Aorta (tissue), 5 donors: ENCODE data around the gene B3GNT5. TPM values are rescaled to one million over a fixed set of nuclear protein-coding genes. Genes with fewer than 3 reads are reported as not detected.

Experiments
- ATAC-seq: fragments of 200-7000 bp; cut with Tn5 transposase; one replicate; pipeline ENCODE4 v1.9.1; 2022; ENCODE audit warnings: moderate library complexity; ENCODE audit not compliant: low FRiP score
- DNase-seq, 2 donors: peaks; one replicate each; pipeline ENCODE4 v3.0.0-alpha.2; 2020
- H3K27ac ChIP-seq, 2 donors: one replicate each; pipeline ENCODE4 v1.5.1; 2013; ENCODE audit warnings: low read length in 2 of 2, mild to moderate bottlenecking in 2 of 2, moderate library complexity in 2 of 2, control low read depth in 1 of 2, inconsistent platforms in 1 of 2, low read depth in 1 of 2
- H3K27me3 ChIP-seq, 2 donors: one replicate each; pipeline ENCODE4 v1.6.1; 2013; ENCODE audit warnings: control low read depth in 1 of 2, low read length in 1 of 2, mild to moderate bottlenecking in 1 of 2, moderate library complexity in 1 of 2; ENCODE audit not compliant: insufficient read depth in 2 of 2, control insufficient read depth in 1 of 2
- H3K36me3 ChIP-seq, 2 donors: one replicate each; pipeline ENCODE4 v1.6.1; 2013; ENCODE audit warnings: control low read depth in 1 of 2, low read length in 1 of 2, mild to moderate bottlenecking in 1 of 2; ENCODE audit not compliant: insufficient read depth in 2 of 2, control insufficient read depth in 1 of 2
- H3K4me1 ChIP-seq, 2 donors: one replicate each; pipeline ENCODE4 v1.6.1; 2013; ENCODE audit warnings: low read length in 2 of 2, control low read depth in 1 of 2, mild to moderate bottlenecking in 1 of 2, moderate library complexity in 1 of 2; ENCODE audit not compliant: insufficient read depth in 2 of 2, control insufficient read depth in 1 of 2
- H3K4me3 ChIP-seq, 2 donors: one replicate each; pipeline ENCODE4 v1.5.1; 2013; ENCODE audit warnings: low read length in 2 of 2, control low read depth in 1 of 2, mild to moderate bottlenecking in 1 of 2
- H3K9me3 ChIP-seq: one replicate; pipeline ENCODE4 v1.6.1; 2013; ENCODE audit warnings: mild to moderate bottlenecking, low read length; ENCODE audit not compliant: control insufficient read depth
- WGBS, 2 donors: extraction: QIAGEN DNeasy Blood & Tissue Kit; methylation state at CpG; one replicate each; pipeline ENCODE4 v1.1.7; 2013; 5-methylcytosine and 5-hydroxymethylcytosine counted together
- intact Hi-C, 2 donors: fragments of 100-400 bp; cut with DNase I; formaldehyde crosslinking; loops; one replicate each; pipeline versions ENCODE4 v1.14.2 to v1.15.0; 2022
- polyA plus RNA-seq, 2 donors: library from polyadenylated mRNA; stranded (reverse); fragments of 200-250 nt; gene quantifications; one replicate each; pipeline ENCODE4 v1.2.3, GENCODE V29; 2013
- total RNA-seq, 2 donors: library from RNA; stranded (reverse); fragmentation: NEBNext Ultra II Directional; extraction: Animal tissue kit (Norgen Biotek cat#: 25700); gene quantifications; one replicate each; pipeline ENCODE4 v1.2.1, GENCODE V29; 2021
- donor health status: healthy with polysubstance abuse.
- donor health status: Bipolar disorder and iron deficiency.
- donor health status: DM: no; HTN: no; CAD: no.
- donor health status: DM: no; HTN: no; CAD: no.
- donor health status: DM: yes; HTN: yes; CAD: no.

Gene B3GNT5
- total and polyA plus RNA-seq, 4 donors = 1.6 to 12.5 (median 9.6) TPM

GRCh38 chr3:183298701-183299153, 45.7 kb downstream of the B3GNT5 start:
- no peak overlapping the region for H3K4me3 ChIP-seq
- WGBS, 2 donors = 15 to 29% methylated on average over 5 of the region's 5 CpGs
- H3K9me3 ChIP-seq = no peaks in the 10 kb centered on the region
- ATAC-seq = peak; percentile 68
- H3K36me3 ChIP-seq = no peaks in the 10 kb centered on the region
- no peaks in the 10 kb centered on the region for H3K4me1 ChIP-seq
- peak; percentile 83 to 86 for DNase-seq
- H3K27me3 ChIP-seq = no peaks in the 10 kb centered on the region
- no peak overlapping the region for H3K27ac ChIP-seq
- intact Hi-C loops = no loop called here

GRCh38 chr3:183299976-183300375, 46.9 kb downstream of the B3GNT5 start:
- WGBS, 2 donors = 90 to 93% methylated on average over 4 of the region's 4 CpGs
- H3K9me3 ChIP-seq = no peaks in the 10 kb centered on the region
- H3K4me1 ChIP-seq = no peaks in the 10 kb centered on the region
- H3K4me3 ChIP-seq = no peak overlapping the region
- H3K27me3 ChIP-seq = no peaks in the 10 kb centered on the region
- intact Hi-C loops = no loop called here
- DNase-seq (no peak), ATAC-seq (no peak)
- no peaks in the 10 kb centered on the region for H3K36me3 ChIP-seq
- no peak overlapping the region for H3K27ac ChIP-seq

- ATAC-seq (no peak), DNase-seq (no peak)
- WGBS, 2 donors = 85 to 89% methylated on average over 6 of the region's 6 CpGs
- Histone ChIP-seq H3K36me3 (no peaks in the 10 kb centered on the region), H3K9me3 (no peaks in the 10 kb centered on the region), H3K4me3 (no peak overlapping the region), H3K27ac (no peak overlapping the region), H3K27me3 (no peaks in the 10 kb centered on the region), H3K4me1 (no peaks in the 10 kb centered on the region)
- intact Hi-C loops = no loop called here
Observed at GRCh38 chr3:183300996-183301562, 48.0 kb downstream of the B3GNT5 start.

GRCh38 chr3:183301937-183302580, 49.0 kb downstream of the B3GNT5 start:
- Histone ChIP-seq H3K27me3 (no peaks in the 10 kb centered on the region), H3K4me3 (no peak overlapping the region), H3K36me3 (no peaks in the 10 kb centered on the region), H3K4me1 (peaks cover 0 to 3% of the 10 kb centered on the region in 2 donors), H3K9me3 (no peaks in the 10 kb centered on the region), H3K27ac (no peak overlapping the region)
- WGBS, 2 donors = 88 to 91% methylated on average over 8 of the region's 8 CpGs
- no peak for DNase-seq
- ATAC-seq = no peak
- intact Hi-C loops = no loop called here

GRCh38 chr3:183303690-183304089, 50.6 kb downstream of the B3GNT5 start:
- WGBS, 2 donors = 90 to 91% methylated on average over 2 of the region's 2 CpGs
- H3K36me3 ChIP-seq = no peaks in the 10 kb centered on the region
- H3K4me1 ChIP-seq = peaks cover 0 to 3% of the 10 kb centered on the region in 2 donors
- no peaks in the 10 kb centered on the region for H3K27me3 ChIP-seq
- H3K9me3 ChIP-seq = no peaks in the 10 kb centered on the region
- intact Hi-C loops = no loop called here
- no peak for ATAC-seq
- no peak for DNase-seq
- no peak overlapping the region for H3K27ac ChIP-seq
- no peak overlapping the region for H3K4me3 ChIP-seq

- no peak overlapping the region for H3K27ac ChIP-seq
- ATAC-seq (peak; percentile 79), DNase-seq (peak; percentile 81 to 90)
- no peaks in the 10 kb centered on the region for H3K27me3 ChIP-seq
- H3K4me1 ChIP-seq = peaks cover 0 to 3% of the 10 kb centered on the region in 2 donors
- 45 to 48% methylated on average over 9 of the region's 9 CpGs for WGBS, 2 donors
- H3K4me3 ChIP-seq = no peak overlapping the region
- no peaks in the 10 kb centered on the region for H3K9me3 ChIP-seq
- intact Hi-C loops = no loop called here
- H3K36me3 ChIP-seq = no peaks in the 10 kb centered on the region
Observed at GRCh38 chr3:183306798-183307671, 54.0 kb downstream of the B3GNT5 start.

GRCh38 chr3:183307749-183308148, 54.7 kb downstream of the B3GNT5 start:
- DNase-seq (no peak), ATAC-seq (no peak)
- Histone ChIP-seq H3K27me3 (no peaks in the 10 kb centered on the region), H3K4me1 (peaks cover 0 to 3% of the 10 kb centered on the region in 2 donors), H3K27ac (no peak overlapping the region), H3K4me3 (no peak overlapping the region), H3K36me3 (no peaks in the 10 kb centered on the region), H3K9me3 (no peaks in the 10 kb centered on the region)
- WGBS, 2 donors = 94 to 95% methylated on average over 2 of the region's 2 CpGs
- intact Hi-C loops = no loop called here

GRCh38 chr3:183308751-183309150, 55.7 kb downstream of the B3GNT5 start:
- Histone ChIP-seq H3K4me3 (no peak overlapping the region), H3K4me1 (peaks cover 0 to 3% of the 10 kb centered on the region in 2 donors), H3K36me3 (no peaks in the 10 kb centered on the region), H3K9me3 (no peaks in the 10 kb centered on the region), H3K27ac (no peak overlapping the region), H3K27me3 (no peaks in the 10 kb centered on the region)
- DNase-seq (no peak), ATAC-seq (no peak)
- 86 to 91% methylated on average over 5 of the region's 5 CpGs for WGBS, 2 donors
- intact Hi-C loops = no loop called here
